HEK293 (cell line): ENCODE results near the gene YY1AP1.

ENCODE experiments used
- CTCF ChIA-PET: fragments of 350-600 bp; formaldehyde crosslinking; extraction: SDS; loops from one replicate; lab custom pipeline; 2021; ENCODE audit warnings: antibody characterized with exemption; lab: Yijun Ruan, JAX
- POLR2A ChIA-PET: fragments of 300-600 bp; formaldehyde crosslinking; extraction: SDS; loops from one replicate; lab custom pipeline; 2020; ENCODE audit warnings: antibody characterized with exemption, inconsistent platforms; lab: Yijun Ruan, JAX
- H3K27ac ChIP-seq: fragments of 200-500 bp; sonication (Bioruptor generic); 2 replicates; pipeline ENCODE4 v1.5.1; 2014; ENCODE audit warnings: low read depth, low read length, control low read depth, inconsistent platforms; ENCODE audit errors: extremely low read depth
- H3K36me3 ChIP-seq, 2 experiments: fragments of 200-500 bp in 1 of 2; sonication (Bioruptor generic) in 1 of 2; 1 replicate in 1 of 2; 2 replicates in 1 of 2; pipeline ENCODE4 v1.5.1; 2014 to 2017; ENCODE audit warnings: inconsistent platforms in 2 of 2, low read length in 2 of 2; ENCODE audit not compliant: control insufficient read depth in 2 of 2, insufficient read depth in 1 of 2
- H3K4me1 ChIP-seq: fragments of 200-500 bp; sonication (Bioruptor generic); 2 replicates; pipeline ENCODE4 v1.5.1; 2014; ENCODE audit warnings: mild to moderate bottlenecking, low read length, inconsistent platforms; ENCODE audit not compliant: control insufficient read depth, insufficient read depth
- H3K4me3 ChIP-seq: 2 replicates; pipeline ENCODE4 v1.5.1; 2011; ENCODE audit warnings: low read depth, mild to moderate bottlenecking, control low read depth, low read length, moderate library complexity
- H3K9me3 ChIP-seq: fragments of 200-500 bp; sonication (Bioruptor generic); 2 replicates; pipeline ENCODE4 v1.5.1; 2014; ENCODE audit warnings: low read depth, low read length, inconsistent platforms; ENCODE audit not compliant: control insufficient read depth, insufficient read depth
- MZF1 ChIP-seq: fragments of 450-650 bp; formaldehyde crosslinking; IDR thresholded peaks from 2 replicates; pipeline ENCODE4 v1.5.1; 2017; ENCODE audit warnings: missing biosample characterization, missing genetic modification characterization, borderline replicate concordance
- OSR2 ChIP-seq: fragments of 450-650 bp; formaldehyde crosslinking; IDR thresholded peaks from 2 replicates; pipeline ENCODE4 v1.5.1; 2016; ENCODE audit warnings: missing biosample characterization, missing genetic modification characterization
- PBX3 ChIP-seq: sonication (generic); formaldehyde crosslinking; IDR thresholded peaks from 2 replicates; pipeline ENCODE4 v1.8.1; 2022; ENCODE audit warnings: mild to moderate bottlenecking, moderate library complexity, missing genetic modification reagents
- REPIN1 ChIP-seq: fragments of 450-650 bp; formaldehyde crosslinking; IDR thresholded peaks from 2 replicates; pipeline ENCODE4 v1.5.1; 2017; ENCODE audit warnings: missing biosample characterization, missing genetic modification characterization, low read depth
- SCRT1 ChIP-seq: fragments of 450-650 bp; formaldehyde crosslinking; IDR thresholded peaks from 2 replicates; pipeline ENCODE4 v1.5.1; 2016; ENCODE audit warnings: missing biosample characterization, missing genetic modification characterization, borderline replicate concordance
- SCRT2 ChIP-seq: fragments of 450-650 bp; formaldehyde crosslinking; IDR thresholded peaks from 2 replicates; pipeline ENCODE4 v1.5.1; 2016; ENCODE audit warnings: missing biosample characterization, missing genetic modification characterization
- ZBTB6 ChIP-seq: fragments of 450-650 bp; formaldehyde crosslinking; IDR thresholded peaks from 2 replicates; pipeline ENCODE4 v1.5.1; 2017; ENCODE audit warnings: missing biosample characterization, missing genetic modification characterization
- ZEB2 ChIP-seq: fragments of 450-650 bp; formaldehyde crosslinking; IDR thresholded peaks from 2 replicates; pipeline ENCODE4 v1.5.1; 2016; ENCODE audit warnings: missing biosample characterization, missing genetic modification characterization
- ZNF112 ChIP-seq: fragments of 450-650 bp; formaldehyde crosslinking; IDR thresholded peaks from 2 replicates; pipeline ENCODE4 v1.5.0; 2017; ENCODE audit warnings: missing biosample characterization, missing genetic modification characterization
- ZNF121 ChIP-seq: fragments of 450-650 bp; formaldehyde crosslinking; IDR thresholded peaks from 2 replicates; pipeline ENCODE4 v1.5.1; 2016; ENCODE audit warnings: missing biosample characterization, missing genetic modification characterization
- ZNF146 ChIP-seq: fragments of 450-650 bp; formaldehyde crosslinking; IDR thresholded peaks from 2 replicates; pipeline ENCODE4 v1.5.1; 2016; ENCODE audit warnings: missing biosample characterization, missing genetic modification characterization
- ZNF155 ChIP-seq: fragments of 450-650 bp; formaldehyde crosslinking; IDR thresholded peaks from 2 replicates; pipeline ENCODE4 v1.5.1; 2016; ENCODE audit warnings: missing biosample characterization, missing genetic modification characterization
- ZNF202 ChIP-seq: fragments of 450-650 bp; formaldehyde crosslinking; IDR thresholded peaks from 2 replicates; pipeline ENCODE4 v1.5.1; 2016; ENCODE audit warnings: missing biosample characterization, missing genetic modification characterization, borderline replicate concordance
- ZNF341 ChIP-seq: fragments of 450-650 bp; formaldehyde crosslinking; IDR thresholded peaks from 2 replicates; pipeline ENCODE4; 2016; ENCODE audit warnings: low read depth, missing biosample characterization, missing genetic modification characterization
- ZNF354C ChIP-seq: fragments of 450-650 bp; formaldehyde crosslinking; IDR thresholded peaks from 2 replicates; pipeline ENCODE4 v1.5.1; 2016; ENCODE audit warnings: missing biosample characterization, missing genetic modification characterization, low read depth, borderline replicate concordance
- ZNF416 ChIP-seq: fragments of 450-650 bp; formaldehyde crosslinking; IDR thresholded peaks from 2 replicates; pipeline ENCODE4 v1.5.1; 2016; ENCODE audit warnings: missing biosample characterization, missing genetic modification characterization
- ZNF426 ChIP-seq: fragments of 450-650 bp; formaldehyde crosslinking; IDR thresholded peaks from 2 replicates; pipeline ENCODE4 v1.5.1; 2017; ENCODE audit warnings: missing biosample characterization, missing genetic modification characterization, mild to moderate bottlenecking, inconsistent platforms, moderate library complexity
- ZNF48 ChIP-seq: fragments of 450-650 bp; formaldehyde crosslinking; IDR thresholded peaks from 2 replicates; pipeline ENCODE4 v1.5.1; 2016; ENCODE audit warnings: missing biosample characterization, missing genetic modification characterization
- ZNF561 ChIP-seq: fragments of 450-650 bp; IDR thresholded peaks from 2 replicates; pipeline ENCODE4 v1.5.1; 2018; ENCODE audit warnings: missing biosample characterization, missing genetic modification characterization, borderline replicate concordance
- TF ChIP-seq, protein P1 (sequence below): fragments of 450-650 bp; formaldehyde crosslinking; conservative IDR thresholded peaks from 2 replicates; pipeline ENCODE4 v1.5.1; 2016; ENCODE audit warnings: low read depth, missing biosample characterization, missing genetic modification characterization

The YY1AP1 gene

DNA sequence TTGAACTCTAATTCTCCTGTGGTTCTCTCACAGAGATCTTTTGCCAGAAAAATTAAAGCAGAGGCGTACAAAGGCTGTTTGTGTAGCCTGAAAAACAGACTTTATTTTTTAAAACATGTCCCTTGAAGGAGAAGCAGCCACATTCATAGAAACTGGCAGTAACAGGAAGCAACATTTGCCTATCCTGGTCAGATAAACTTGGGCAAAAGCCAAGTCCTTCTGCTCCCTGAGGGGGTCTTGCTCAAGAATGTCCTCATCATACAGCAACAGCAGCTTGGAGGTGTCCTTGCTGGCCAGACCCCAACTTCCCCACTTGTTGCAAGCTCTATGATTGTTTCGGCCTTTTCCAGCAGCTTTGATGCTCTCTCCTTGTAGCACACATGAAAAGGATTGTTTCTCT lies 42.3 kb downstream of the YY1AP1 start:
- CTCF ChIA-PET: interaction anchor here (0.7 kb wide), 1 partner anchor 116 kb away, joined by 4 read pairs; no protein-coding TSS in a partner anchor
- TF ChIP-seq ZNF426 (tag by site-specific recombination) (no peak), ZNF155 (no peak), SCRT2 (tag by site-specific recombination) (peak; percentile 88), ZBTB6 (tag by site-specific recombination) (no peak), ZNF146 (tag by site-specific recombination) (no peak), ZNF561 (tag by site-specific recombination) (no peak), SCRT1 (tag by site-specific recombination) (0 out of 2 replicates have a peak, but pooled peaks have one; percentile 40), PBX3 (CRISPR knock-in tag) (no peak), MZF1 (tag by site-specific recombination) (no peak), ZNF354C (tag by site-specific recombination) (no peak), REPIN1 (tag by site-specific recombination) (no peak), ZNF341 (tag by site-specific recombination) (0 out of 2 replicates have a peak, but pooled peaks have one; percentile 19)
- TF ChIP-seq, protein P1, sequence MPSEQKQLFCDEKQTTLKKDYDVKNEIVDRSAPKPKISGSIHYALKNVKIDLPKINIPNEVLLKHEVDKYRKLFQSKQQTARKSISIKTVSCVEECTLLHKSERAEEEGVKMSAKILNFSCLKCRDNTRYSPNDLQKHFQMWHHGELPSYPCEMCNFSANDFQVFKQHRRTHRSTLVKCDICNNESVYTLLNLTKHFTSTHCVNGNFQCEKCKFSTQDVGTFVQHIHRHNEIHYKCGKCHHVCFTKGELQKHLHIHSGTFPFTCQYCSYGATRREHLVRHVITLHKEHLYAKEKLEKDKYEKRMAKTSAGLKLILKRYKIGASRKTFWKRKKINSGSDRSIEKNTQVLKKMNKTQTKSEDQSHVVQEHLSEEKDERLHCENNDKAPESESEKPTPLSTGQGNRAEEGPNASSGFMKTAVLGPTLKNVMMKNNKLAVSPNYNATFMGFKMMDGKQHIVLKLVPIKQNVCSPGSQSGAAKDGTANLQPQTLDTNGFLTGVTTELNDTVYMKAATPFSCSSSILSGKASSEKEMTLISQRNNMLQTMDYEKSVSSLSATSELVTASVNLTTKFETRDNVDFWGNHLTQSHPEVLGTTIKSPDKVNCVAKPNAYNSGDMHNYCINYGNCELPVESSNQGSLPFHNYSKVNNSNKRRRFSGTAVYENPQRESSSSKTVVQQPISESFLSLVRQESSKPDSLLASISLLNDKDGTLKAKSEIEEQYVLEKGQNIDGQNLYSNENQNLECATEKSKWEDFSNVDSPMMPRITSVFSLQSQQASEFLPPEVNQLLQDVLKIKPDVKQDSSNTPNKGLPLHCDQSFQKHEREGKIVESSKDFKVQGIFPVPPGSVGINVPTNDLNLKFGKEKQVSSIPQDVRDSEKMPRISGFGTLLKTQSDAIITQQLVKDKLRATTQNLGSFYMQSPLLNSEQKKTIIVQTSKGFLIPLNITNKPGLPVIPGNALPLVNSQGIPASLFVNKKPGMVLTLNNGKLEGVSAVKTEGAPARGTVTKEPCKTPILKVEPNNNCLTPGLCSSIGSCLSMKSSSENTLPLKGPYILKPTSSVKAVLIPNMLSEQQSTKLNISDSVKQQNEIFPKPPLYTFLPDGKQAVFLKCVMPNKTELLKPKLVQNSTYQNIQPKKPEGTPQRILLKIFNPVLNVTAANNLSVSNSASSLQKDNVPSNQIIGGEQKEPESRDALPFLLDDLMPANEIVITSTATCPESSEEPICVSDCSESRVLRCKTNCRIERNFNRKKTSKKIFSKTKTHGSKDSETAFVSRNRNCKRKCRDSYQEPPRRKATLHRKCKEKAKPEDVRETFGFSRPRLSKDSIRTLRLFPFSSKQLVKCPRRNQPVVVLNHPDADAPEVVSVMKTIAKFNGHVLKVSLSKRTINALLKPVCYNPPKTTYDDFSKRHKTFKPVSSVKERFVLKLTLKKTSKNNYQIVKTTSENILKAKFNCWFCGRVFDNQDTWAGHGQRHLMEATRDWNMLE (tag by site-specific recombination): no peak
- Histone ChIP-seq H3K4me1 (no peaks in the 10 kb centered on the region), H3K4me3 (no peak overlapping the region), H3K9me3 (no peaks in the 10 kb centered on the region), H3K36me3 (no peaks in the 10 kb centered on the region), H3K27ac (no peak overlapping the region)
- POLR2A ChIA-PET: no interaction called here

GRCh38 chr1:155645648-155646047 lies 42.9 kb downstream of the YY1AP1 start:
- Histone ChIP-seq H3K36me3 (no peaks in the 10 kb centered on the region), H3K4me1 (no peaks in the 10 kb centered on the region)
- POLR2A ChIA-PET: no interaction called here

More at GRCh38 chr1:155645648-155646047, 42.9 kb downstream of the YY1AP1 start:
- TF ChIP-seq ZNF121 (tag by site-specific recombination) (no peak), ZNF202 (tag by site-specific recombination) (no peak), ZNF112 (no peak), ZNF48 (tag by site-specific recombination) (no peak), ZNF416 (tag by site-specific recombination) (no peak), ZEB2 (no peak), OSR2 (tag by site-specific recombination) (no peak)
- TF ChIP-seq, all 188 proteins: peak for 0
- CTCF ChIA-PET: interaction anchor here (0.6 to 1.3 kb wide), 4 partner anchors 83 to 394 kb away, joined by 3 to 6 read pairs (median 3); no protein-coding TSS in a partner anchor
- Histone ChIP-seq H3K4me3 (no peak overlapping the region), H3K27ac (no peak overlapping the region), H3K9me3 (no peaks in the 10 kb centered on the region)
